Tibial artery (tissue), 4 donors: ENCODE results near the gene MDM4.
A peak's percentile ranks its signal among the peaks of the same experiment; 100 is the strongest.
"Not testable (repeated sequence)": the region's sequence is repeated elsewhere in the genome, so short reads cannot be mapped to it uniquely, and the experiment has no call there.

ENCODE experiments used
- DNase-seq, 2 donors: peaks; one replicate each; pipeline ENCODE4 v3.0.0-alpha.2; 2019
- H3K27ac ChIP-seq, 2 donors: fragments of 200-600 bp; sonication (generic) in 1 of 2; 1 replicate in 1 of 2; 2 replicates in 1 of 2; pipeline ENCODE4 v1.5.1; 2018 to 2019; ENCODE audit warnings: mild to moderate bottlenecking in 1 of 2
- H3K27me3 ChIP-seq, 2 donors: fragments of 200-600 bp; sonication (generic) in 1 of 2; one replicate each; pipeline versions ENCODE4 v1.5.1 to v1.6.0; 2016 to 2019
- H3K36me3 ChIP-seq, 3 donors: fragments of 200-600 bp; sonication (generic) in 2 of 3; one replicate each; pipeline ENCODE4 v1.5.1; 2016 to 2019; ENCODE audit warnings: mild to moderate bottlenecking in 2 of 3
- H3K4me1 ChIP-seq, 4 donors: fragments of 200-600 bp; sonication (generic) in 2 of 4; 1 replicate in 3 of 4; 2 replicates in 1 of 4; pipeline ENCODE4 v1.5.1; 2016 to 2019
- H3K4me3 ChIP-seq, 2 donors: fragments of 200-600 bp; sonication (generic) in 1 of 2; 1 replicate in 1 of 2; 2 replicates in 1 of 2; pipeline ENCODE4 v1.5.1; 2018 to 2019; ENCODE audit warnings: mild to moderate bottlenecking in 2 of 2
- H3K9me3 ChIP-seq, 3 donors: fragments of 200-600 bp; sonication (generic) in 1 of 3; one replicate each; pipeline ENCODE4 v1.5.1; 2016 to 2019
- CTCF ChIP-seq, 2 experiments: fragments of 200-600 bp in 1 of 2; fragments of 450-650 bp in 1 of 2; IDR thresholded peaks; one replicate each; pipeline ENCODE4 v1.5.1; 2017 to 2019; ENCODE audit warnings: antibody characterized with exemption in 2 of 2, mild to moderate bottlenecking in 1 of 2, moderate library complexity in 1 of 2
- intact Hi-C: fragments of 100-400 bp; cut with DNase I; formaldehyde crosslinking; loops from one replicate; pipeline ENCODE4 v1.15.0; 2023; ENCODE audit warnings: low total_unique reads

The MDM4 gene

DNA sequence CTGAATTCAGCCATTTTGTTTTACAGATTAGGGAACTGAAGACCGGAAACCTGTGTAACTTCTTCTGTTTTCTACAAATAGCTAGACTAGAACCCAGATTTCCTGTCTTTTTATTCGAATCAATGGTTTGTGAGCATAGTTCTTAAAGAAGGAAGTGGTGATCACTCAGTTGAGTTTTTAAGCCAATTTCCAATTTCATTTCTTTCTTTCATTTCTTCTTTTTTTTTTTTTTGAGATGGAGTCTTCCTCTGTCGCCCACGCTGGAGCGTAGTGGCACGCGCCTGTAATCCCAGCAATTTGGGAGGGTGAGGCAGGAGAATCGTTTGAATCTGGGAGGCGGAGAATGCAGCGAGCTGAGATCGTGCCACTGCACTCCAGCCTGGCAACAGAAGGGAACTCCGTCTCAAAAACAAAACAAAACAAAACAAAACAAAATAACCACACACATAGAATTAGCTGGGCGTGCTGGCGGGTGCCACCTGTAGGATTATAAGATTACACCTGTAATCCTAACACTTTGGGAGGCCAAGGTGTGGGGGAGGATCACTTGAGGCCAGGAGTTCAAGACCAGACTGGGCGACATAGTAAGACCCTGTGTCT, 3.0 kb upstream of the MDM4 start:
- Histone ChIP-seq H3K4me3 (no peak overlapping the region), H3K27ac (no peak overlapping the region)
- TF ChIP-seq CTCF (IDR thresholded peaks at IDR 0.05), result no peak

DNA sequence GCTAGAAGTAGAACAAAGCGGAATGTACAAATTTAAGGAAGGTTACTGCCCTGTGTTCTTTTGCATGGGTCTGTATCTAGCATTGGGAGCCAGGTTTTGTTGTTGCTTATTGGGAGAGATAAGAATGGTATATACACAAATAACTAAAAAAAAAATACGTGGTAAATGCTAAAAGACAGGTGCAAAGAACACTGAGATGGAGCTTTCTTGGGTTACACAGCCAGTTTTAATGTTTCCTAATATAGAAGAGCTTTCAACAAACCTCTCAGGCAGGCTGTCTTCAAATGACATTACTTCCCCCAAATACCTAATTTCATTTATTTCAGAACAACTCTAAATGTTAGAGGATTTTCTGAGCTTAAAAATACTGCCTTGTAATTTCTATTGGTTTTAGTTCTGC, 1.4 kb upstream of the MDM4 start:
- no peaks in the 10 kb centered on the region for H3K27me3 ChIP-seq
- intact Hi-C loops, result no loop called here
- no peak overlapping the region for H3K27ac ChIP-seq
- H3K4me3 ChIP-seq, result no peak overlapping the region
- H3K4me1 ChIP-seq, result peaks cover 0 to 35% (median 22%) of the 10 kb centered on the region in 4 donors
- peaks cover 0 to 10% (median 0%) of the 10 kb centered on the region in 3 donors for H3K36me3 ChIP-seq
- DNase-seq, result no peak
- TF ChIP-seq CTCF (IDR thresholded peaks at IDR 0.05), result no peak
- H3K9me3 ChIP-seq, result no peaks in the 10 kb centered on the region

More for the DNA sequence above, 3.0 kb upstream of the MDM4 start:
- intact Hi-C loops, result no loop called here
- Histone ChIP-seq H3K36me3 (no peaks in the 10 kb centered on the region), H3K4me1 (peaks cover 0 to 21% (median 16%) of the 10 kb centered on the region in 4 donors), H3K9me3 (no peaks in the 10 kb centered on the region), H3K27me3 (no peaks in the 10 kb centered on the region)
- no peak for DNase-seq

- H3K9me3 ChIP-seq, H3K27me3 ChIP-seq, DNase-seq, H3K36me3 ChIP-seq, intact Hi-C loops: not testable (repeated sequence)
- peak overlapping the region in 1 of 2 donors; percentile 95 for H3K27ac ChIP-seq
- peak overlapping the region; percentile 83 to 94 for H3K4me3 ChIP-seq
- H3K4me1 ChIP-seq, result peaks cover 0 to 50% (median 29%) of the 10 kb centered on the region in 4 donors
Measured at GRCh38 chr1:204517382-204517781, 1.2 kb downstream of the MDM4 start.

DNA sequence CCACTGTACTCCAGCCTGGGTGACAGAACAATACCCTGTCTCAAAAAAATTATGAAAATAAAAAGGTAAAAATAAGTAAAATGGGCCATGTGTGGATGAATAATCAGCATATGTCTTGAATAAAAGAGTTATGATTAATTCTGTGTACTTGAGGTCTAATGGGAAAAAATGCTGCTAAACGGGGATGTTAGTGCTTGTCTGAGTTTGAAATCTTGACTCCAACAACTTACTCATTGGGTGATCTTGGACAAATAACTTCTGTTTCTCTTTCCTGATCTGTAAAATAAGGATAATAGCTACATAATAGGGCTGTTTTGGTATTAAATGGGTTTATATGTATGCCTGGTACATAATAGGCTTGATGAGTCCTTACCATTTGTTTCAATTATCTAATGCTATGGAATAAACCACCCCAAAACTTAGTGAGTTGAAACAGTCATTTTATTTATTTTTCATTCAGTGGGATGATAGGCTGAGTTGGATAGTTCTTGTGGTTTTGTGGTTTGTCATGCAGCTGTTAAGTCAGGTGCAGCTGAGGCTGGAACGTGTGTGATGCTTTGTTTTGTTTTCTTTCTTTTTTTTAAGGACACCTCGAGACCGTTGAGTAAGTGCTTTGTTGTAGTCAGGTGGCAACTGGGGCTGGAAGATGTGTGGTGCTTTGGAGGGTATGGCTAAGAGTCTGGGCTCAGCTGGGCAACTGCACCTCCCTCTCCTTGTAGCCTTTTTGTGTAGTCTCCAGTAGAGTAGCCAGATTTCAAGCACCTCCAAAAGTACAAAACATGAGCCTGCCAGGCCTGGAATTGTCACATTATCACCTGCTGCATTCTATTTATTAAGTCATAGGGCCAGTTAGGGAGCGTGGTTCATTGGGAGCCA, 4.9 kb downstream of the MDM4 start:
- no peak for DNase-seq
- peaks cover 8 to 19% (median 16%) of the 10 kb centered on the region in 3 donors for H3K36me3 ChIP-seq
- TF ChIP-seq CTCF (IDR thresholded peaks at IDR 0.05), result no peak
- H3K4me1 ChIP-seq, result peaks cover 0 to 44% (median 27%) of the 10 kb centered on the region in 4 donors
- no peaks in the 10 kb centered on the region for H3K9me3 ChIP-seq
- H3K27me3 ChIP-seq, result no peaks in the 10 kb centered on the region
- intact Hi-C loops, result no loop called here
- H3K4me3 ChIP-seq, result no peak overlapping the region
- H3K27ac ChIP-seq, result no peak overlapping the region

- H3K27ac ChIP-seq, DNase-seq, intact Hi-C loops, H3K27me3 ChIP-seq, H3K4me3 ChIP-seq, H3K9me3 ChIP-seq: not testable (repeated sequence)
- peaks cover 0 to 41% (median 24%) of the 10 kb centered on the region in 4 donors for H3K4me1 ChIP-seq
- peaks cover 18 to 28% (median 26%) of the 10 kb centered on the region in 3 donors for H3K36me3 ChIP-seq
Measured at GRCh38 chr1:204521941-204522521, 5.8 kb downstream of the MDM4 start.

GRCh38 chr1:204523605-204524215, 7.5 kb downstream of the MDM4 start:
- peaks cover 0 to 25% (median 9%) of the 10 kb centered on the region in 4 donors for H3K4me1 ChIP-seq
- no peaks in the 10 kb centered on the region for H3K27me3 ChIP-seq
- DNase-seq, result no peak
- intact Hi-C loops, result no loop called here
- no peak overlapping the region for H3K4me3 ChIP-seq
- no peaks in the 10 kb centered on the region for H3K9me3 ChIP-seq
- TF ChIP-seq CTCF (IDR thresholded peaks at IDR 0.05), result no peak
- peaks cover 34 to 42% (median 37%) of the 10 kb centered on the region in 3 donors for H3K36me3 ChIP-seq
- H3K27ac ChIP-seq, result no peak overlapping the region
